Measurements from ENCODE around the gene CDC42. TPM values are rescaled to one million over a fixed set of nuclear protein-coding genes. Genes with fewer than 3 reads are reported as not detected.
"Not testable (repeated sequence)": the region's sequence is repeated elsewhere in the genome, so short reads cannot be mapped to it uniquely, and the experiment has no call there.

The CDC42 gene
- total RNA-seq = 100 to 1,000 TPM in 3 of 4 donors, 10 to 100 TPM in 1; 98.7 to 135 (median 122) TPM
- polyA plus RNA-seq = 100 to 1,000 TPM in 2 of 3 donors, 10 to 100 TPM in 1; 71.6 to 126 (median 115) TPM
- long read RNA-seq, donor 1, partial matches to known transcripts = 1 of 8 reads
- long read RNA-seq, donor 1, other reads (novel, unspliced or antisense) = 7 of 8 reads
- long read RNA-seq, donor 2, partial matches to known transcripts = 7 of 22 reads
- long read RNA-seq, donor 2, other reads (novel, unspliced or antisense) = 10 of 22 reads

- ATAC-seq (peak; percentile 97 to 98 (median 98)), DNase-seq (peak; percentile 97 to 99)
- peak within 1 kb of the TSS; percentile 81 for H3K4me3 ChIP-seq
- H3K36me3 ChIP-seq (ENCODE audit: insufficient read depth in 1 of 2, low read depth in 1 of 2) = no peaks in the 10 kb centered on the region
- peak within 1 kb of the TSS; percentile 100 for H3K27ac ChIP-seq
- WGBS, 3 donors = 16 to 22% (median 16%) methylated on average over 58 to 81 of the region's 81 CpGs
- peaks cover 34% of the 10 kb centered on the region for H3K4me1 ChIP-seq
- intact Hi-C loops (cut with DNase I) = loop anchor here in 1 of 2 donors (2.0 kb wide), 1 partner anchor 28 kb away; no protein-coding TSS in a partner anchor
- TF ChIP-seq CTCF (IDR thresholded peaks at IDR 0.05) = no peak
- no peaks in the 10 kb centered on the region for H3K27me3 ChIP-seq (ENCODE audit: insufficient read depth in 3 of 3, low read length in 2 of 3)
- H3K9me3 ChIP-seq = no peaks in the 10 kb centered on the region
These were observed at the start of gene CDC42 for GRCh38 chr1:22052115-22053016. CDC42 (plus strand) TSS chr1:22052709; CDS start chr1:22078479, 25,770 bp downstream.

DNA sequence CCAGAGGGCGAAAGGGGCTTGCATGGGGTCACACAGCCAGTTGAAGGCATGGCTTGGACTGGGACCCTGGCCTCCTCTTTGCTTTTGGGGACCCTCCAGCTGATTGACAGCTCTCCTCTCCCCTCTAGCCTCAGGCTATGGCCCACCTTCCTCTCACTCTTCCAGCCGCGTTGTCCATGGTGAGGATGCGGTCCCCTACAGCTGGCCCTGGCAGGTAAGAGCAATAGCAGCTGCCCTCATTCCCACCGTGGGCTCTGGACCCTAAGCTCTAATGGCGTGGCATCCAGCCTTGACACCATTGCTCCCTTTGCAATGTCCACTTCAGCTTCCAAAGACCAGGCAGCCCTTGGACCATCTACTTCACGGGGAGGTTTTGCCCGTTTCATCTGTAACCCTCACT is 49.6 kb upstream of the CDC42 start:
- H3K27ac ChIP-seq; H3K4me1 ChIP-seq; ATAC-seq; DNase-seq; H3K27me3 ChIP-seq (ENCODE audit: insufficient read depth in 3 of 3, low read length in 2 of 3); H3K36me3 ChIP-seq (ENCODE audit: insufficient read depth in 1 of 2, low read depth in 1 of 2); intact Hi-C loops (cut with DNase I); H3K4me3 ChIP-seq; H3K9me3 ChIP-seq: not testable (repeated sequence)
- WGBS, 3 donors = 85 to 88% (median 85%) methylated on average over 8 of the region's 8 CpGs

GRCh38 chr1:22003959-22004358 is 48.5 kb upstream of the CDC42 start:
- H3K36me3 ChIP-seq (ENCODE audit: insufficient read depth in 1 of 2, low read depth in 1 of 2); intact Hi-C loops (cut with DNase I); H3K27me3 ChIP-seq (ENCODE audit: insufficient read depth in 3 of 3, low read length in 2 of 3); H3K4me3 ChIP-seq; H3K4me1 ChIP-seq; H3K27ac ChIP-seq; ATAC-seq; DNase-seq; H3K9me3 ChIP-seq: not testable (repeated sequence)
- WGBS, 3 donors = 91 to 99% (median 96%) methylated on average over 3 of the region's 3 CpGs

DNA sequence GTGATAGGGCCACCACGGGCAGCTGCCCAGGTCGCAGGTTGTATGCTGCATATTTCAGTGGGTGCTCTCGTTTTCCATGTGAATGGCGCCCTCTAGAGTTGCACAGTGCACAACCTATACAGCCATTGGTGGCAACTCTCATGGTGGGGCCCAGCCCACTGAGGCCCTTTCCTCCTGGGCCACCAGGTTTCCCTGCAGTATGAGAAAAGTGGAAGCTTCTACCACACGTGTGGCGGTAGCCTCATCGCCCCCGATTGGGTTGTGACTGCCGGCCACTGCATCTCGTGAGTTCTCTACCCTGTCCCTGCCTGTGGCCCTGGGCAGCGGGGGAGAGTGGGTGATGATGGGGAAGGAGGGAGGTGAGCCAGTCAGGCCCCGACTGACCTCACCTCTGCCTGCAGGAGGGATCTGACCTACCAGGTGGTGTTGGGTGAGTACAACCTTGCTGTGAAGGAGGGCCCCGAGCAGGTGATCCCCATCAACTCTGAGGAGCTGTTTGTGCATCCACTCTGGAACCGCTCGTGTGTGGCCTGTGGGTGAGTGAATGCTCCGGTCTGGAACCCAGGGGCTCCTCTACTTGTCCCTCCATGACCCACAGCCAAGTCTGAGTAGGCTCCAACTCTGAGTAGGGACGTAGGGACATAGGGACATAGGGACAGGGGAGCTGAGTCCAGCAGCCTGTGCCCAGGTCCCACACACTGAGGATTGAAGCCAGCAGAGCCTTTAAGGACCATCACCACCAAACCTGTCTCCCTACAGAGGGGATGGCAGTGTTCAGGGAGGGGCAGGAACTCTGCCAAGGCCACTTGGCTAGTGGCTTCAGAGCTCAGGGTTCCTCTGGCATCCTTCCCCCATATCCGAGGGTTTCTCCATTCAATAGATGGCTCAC is 47.0 kb upstream of the CDC42 start:
- H3K27me3 ChIP-seq (ENCODE audit: insufficient read depth in 3 of 3, low read length in 2 of 3); H3K27ac ChIP-seq; DNase-seq; H3K36me3 ChIP-seq (ENCODE audit: insufficient read depth in 1 of 2, low read depth in 1 of 2); H3K9me3 ChIP-seq; intact Hi-C loops (cut with DNase I); H3K4me3 ChIP-seq; H3K4me1 ChIP-seq: not testable (repeated sequence)
- WGBS, 3 donors = 67% methylated on average over 18 of the region's 18 CpGs
- peak; percentile 25 for TF ChIP-seq CTCF (IDR thresholded peaks at IDR 0.05)
- ATAC-seq = peak; percentile 74 to 86 (median 80)

DNA sequence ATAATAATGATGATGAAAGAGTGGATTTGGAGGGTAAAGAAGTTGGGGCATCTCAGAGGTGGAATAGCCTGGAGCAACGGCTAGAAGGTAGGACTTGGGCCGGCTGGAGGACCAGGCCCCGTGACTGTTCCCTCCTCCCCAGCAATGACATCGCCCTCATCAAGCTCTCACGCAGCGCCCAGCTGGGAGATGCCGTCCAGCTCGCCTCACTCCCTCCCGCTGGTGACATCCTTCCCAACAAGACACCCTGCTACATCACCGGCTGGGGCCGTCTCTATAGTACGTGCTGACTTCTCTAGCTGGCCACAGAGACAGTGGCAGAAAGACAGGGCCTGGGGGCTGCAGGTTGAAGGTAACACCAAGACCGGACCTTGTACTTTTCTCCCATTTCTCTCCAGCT is 45.8 kb upstream of the CDC42 start:
- WGBS, 3 donors = 67 to 82% (median 75%) methylated on average over 13 of the region's 13 CpGs
- H3K4me3 ChIP-seq; DNase-seq; H3K27me3 ChIP-seq (ENCODE audit: insufficient read depth in 3 of 3, low read length in 2 of 3); H3K4me1 ChIP-seq; ATAC-seq; H3K9me3 ChIP-seq; intact Hi-C loops (cut with DNase I); H3K27ac ChIP-seq; H3K36me3 ChIP-seq (ENCODE audit: insufficient read depth in 1 of 2, low read depth in 1 of 2): not testable (repeated sequence)

GRCh38 chr1:22007262-22007661 is 45.2 kb upstream of the CDC42 start:
- H3K4me3 ChIP-seq; H3K36me3 ChIP-seq (ENCODE audit: insufficient read depth in 1 of 2, low read depth in 1 of 2); H3K9me3 ChIP-seq; H3K27me3 ChIP-seq (ENCODE audit: insufficient read depth in 3 of 3, low read length in 2 of 3); H3K27ac ChIP-seq; DNase-seq; H3K4me1 ChIP-seq; intact Hi-C loops (cut with DNase I); ATAC-seq: not testable (repeated sequence)
- 78 to 86% (median 85%) methylated on average over 9 of the region's 10 CpGs for WGBS, 3 donors

DNA sequence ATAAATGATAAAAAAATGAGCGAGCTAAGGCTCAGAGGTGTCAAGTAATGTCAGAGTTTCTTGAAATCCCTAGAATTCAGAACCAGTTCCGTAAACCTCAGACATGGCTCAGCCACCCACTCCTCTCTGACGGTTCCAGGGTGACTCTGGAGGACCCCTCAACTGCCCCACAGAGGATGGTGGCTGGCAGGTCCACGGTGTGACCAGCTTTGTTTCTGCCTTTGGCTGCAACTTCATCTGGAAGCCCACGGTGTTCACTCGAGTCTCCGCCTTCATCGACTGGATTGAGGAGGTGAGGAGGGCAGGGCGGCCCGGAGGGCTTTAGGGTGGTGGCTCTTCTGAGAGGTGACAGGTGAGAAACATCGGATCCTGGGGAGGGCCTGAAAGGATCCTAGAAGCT is 42.9 kb upstream of the CDC42 start:
- H3K27me3 ChIP-seq (ENCODE audit: insufficient read depth in 3 of 3, low read length in 2 of 3); H3K9me3 ChIP-seq; intact Hi-C loops (cut with DNase I); H3K4me3 ChIP-seq; DNase-seq; ATAC-seq; H3K36me3 ChIP-seq (ENCODE audit: insufficient read depth in 1 of 2, low read depth in 1 of 2); H3K4me1 ChIP-seq; H3K27ac ChIP-seq: not testable (repeated sequence)
- WGBS, 3 donors = 70 to 78% (median 76%) methylated on average over 10 of the region's 11 CpGs

- H3K27ac ChIP-seq; H3K4me1 ChIP-seq; ATAC-seq; DNase-seq; H3K36me3 ChIP-seq (ENCODE audit: insufficient read depth in 1 of 2, low read depth in 1 of 2); H3K27me3 ChIP-seq (ENCODE audit: insufficient read depth in 3 of 3, low read length in 2 of 3); intact Hi-C loops (cut with DNase I); H3K4me3 ChIP-seq; H3K9me3 ChIP-seq: not testable (repeated sequence)
- WGBS, 3 donors = 66 to 70% (median 69%) methylated on average over 4 of the region's 4 CpGs
These were observed 39.8 kb upstream of the CDC42 start for GRCh38 chr1:22012752-22013151.
